Measurements from ENCODE around the gene PDE3A. TPM values are rescaled to one million over a fixed set of nuclear protein-coding genes. Genes with fewer than 3 reads are reported as not detected.

Gene PDE3A
- total and polyA plus RNA-seq, 7 donors, result 0.53 to 4.1 (median 2.1) TPM

- 78 to 88% (median 86%) methylated on average over 2 of the region's 2 CpGs for WGBS, 3 donors
- peaks cover 0 to 2% (median 0%) of the 10 kb centered on the region in 3 donors for H3K27me3 ChIP-seq (ENCODE audit: insufficient read depth in 3 of 3, low read length in 2 of 3)
- H3K4me1 ChIP-seq, result no peaks in the 10 kb centered on the region
- ATAC-seq (no peak), DNase-seq (no peak)
- H3K36me3 ChIP-seq (ENCODE audit: insufficient read depth in 1 of 2, low read depth in 1 of 2), result no peaks in the 10 kb centered on the region
- H3K27ac ChIP-seq, result no peak overlapping the region
- TF ChIP-seq CTCF (IDR thresholded peaks at IDR 0.05), result no peak
- no peaks in the 10 kb centered on the region for H3K9me3 ChIP-seq
- intact Hi-C loops (cut with DNase I), result loop anchor here in 1 of 2 donors (10.0 kb wide), 1 partner anchor 154 kb away; no protein-coding TSS in a partner anchor
- no peak overlapping the region for H3K4me3 ChIP-seq
Measured at GRCh38 chr12:20450591-20451180, 82.3 kb downstream of the PDE3A start.

- intact Hi-C loops (cut with DNase I), result loop anchor here in 1 of 2 donors (10.0 kb wide), 1 partner anchor 153 kb away; no protein-coding TSS in a partner anchor
- Histone ChIP-seq H3K27ac (no peak overlapping the region), H3K4me1 (no peaks in the 10 kb centered on the region), H3K36me3 (ENCODE audit: insufficient read depth in 1 of 2, low read depth in 1 of 2) (no peaks in the 10 kb centered on the region), H3K9me3 (no peaks in the 10 kb centered on the region), H3K27me3 (ENCODE audit: insufficient read depth in 3 of 3, low read length in 2 of 3) (peaks cover 0 to 2% (median 0%) of the 10 kb centered on the region in 3 donors), H3K4me3 (no peak overlapping the region)
- no peak for DNase-seq
- no peak for TF ChIP-seq CTCF (IDR thresholded peaks at IDR 0.05)
- 81 to 86% (median 83%) methylated on average over 3 of the region's 3 CpGs for WGBS, 3 donors
- ATAC-seq, result no peak
Measured at GRCh38 chr12:20451761-20452160, 83.4 kb downstream of the PDE3A start.

- peaks cover 0 to 2% (median 0%) of the 10 kb centered on the region in 3 donors for H3K27me3 ChIP-seq (ENCODE audit: insufficient read depth in 3 of 3, low read length in 2 of 3)
- H3K36me3 ChIP-seq (ENCODE audit: insufficient read depth in 1 of 2, low read depth in 1 of 2), result no peaks in the 10 kb centered on the region
- no peaks in the 10 kb centered on the region for H3K9me3 ChIP-seq
- H3K4me3 ChIP-seq, result no peak overlapping the region
- no peak for TF ChIP-seq CTCF (IDR thresholded peaks at IDR 0.05)
- WGBS, 3 donors, result 92 to 93% (median 93%) methylated on average over 4 of the region's 4 CpGs
- DNase-seq (no peak), ATAC-seq (no peak)
- intact Hi-C loops (cut with DNase I), result loop anchor here in 1 of 2 donors (10.0 kb wide), 1 partner anchor 152 kb away; no protein-coding TSS in a partner anchor
- H3K27ac ChIP-seq, result no peak overlapping the region
- H3K4me1 ChIP-seq, result no peaks in the 10 kb centered on the region
Measured at GRCh38 chr12:20452496-20453010, 84.2 kb downstream of the PDE3A start.

- H3K27ac ChIP-seq, result no peak overlapping the region
- H3K9me3 ChIP-seq, result no peaks in the 10 kb centered on the region
- peaks cover 0 to 2% (median 0%) of the 10 kb centered on the region in 3 donors for H3K27me3 ChIP-seq (ENCODE audit: insufficient read depth in 3 of 3, low read length in 2 of 3)
- ATAC-seq (no peak), DNase-seq (no peak)
- WGBS, 3 donors, result 84 to 90% (median 88%) methylated on average over 6 of the region's 6 CpGs
- H3K4me1 ChIP-seq, result no peaks in the 10 kb centered on the region
- intact Hi-C loops (cut with DNase I), result loop anchor here in 1 of 2 donors (10.0 kb wide), 1 partner anchor 151 kb away; no protein-coding TSS in a partner anchor
- no peak overlapping the region for H3K4me3 ChIP-seq
- no peaks in the 10 kb centered on the region for H3K36me3 ChIP-seq (ENCODE audit: insufficient read depth in 1 of 2, low read depth in 1 of 2)
- TF ChIP-seq CTCF (IDR thresholded peaks at IDR 0.05), result no peak
Measured at GRCh38 chr12:20453756-20454310, 85.5 kb downstream of the PDE3A start.

Data from psoas muscle (tissue), 8 donors.